HG02571 (cell line): Measurements from ENCODE around the gene OR1B1.
"Not testable (repeated sequence)": the region's sequence is repeated elsewhere in the genome, so short reads cannot be mapped to it uniquely, and the experiment has no call there.

Experiments used
- ATAC-seq: cut with Tn5 transposase; IDR thresholded peaks from one replicate; pipeline ENCODE4 v1.9.1; 2021; ENCODE audit warnings: mild to moderate bottlenecking, moderate library complexity; ENCODE audit not compliant: unreplicated experiment

OR1B1 gene

DNA sequence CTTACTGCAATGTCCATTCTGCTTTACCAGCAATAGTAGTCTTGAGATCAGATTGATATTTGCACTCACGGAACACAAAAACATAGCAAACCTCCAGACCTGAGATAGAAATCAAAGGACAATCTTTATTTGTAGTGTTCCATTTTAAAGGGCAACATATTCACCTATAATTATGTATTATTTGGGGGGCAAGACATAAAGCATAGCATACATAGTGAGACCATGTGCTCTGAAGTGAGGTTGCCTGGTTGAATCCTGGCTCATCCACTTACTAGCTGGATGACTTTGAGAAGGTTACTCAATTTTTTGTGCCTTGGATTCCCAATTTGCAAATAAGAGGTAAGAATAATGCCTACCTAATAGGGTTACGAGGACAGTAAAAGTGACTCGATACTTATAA lies at the start of gene OR1B1:
TSS of gene OR1B1 (minus strand) at position 101 of the 400 bp plus-strand sequence.
- ATAC-seq, result no peak

DNA sequence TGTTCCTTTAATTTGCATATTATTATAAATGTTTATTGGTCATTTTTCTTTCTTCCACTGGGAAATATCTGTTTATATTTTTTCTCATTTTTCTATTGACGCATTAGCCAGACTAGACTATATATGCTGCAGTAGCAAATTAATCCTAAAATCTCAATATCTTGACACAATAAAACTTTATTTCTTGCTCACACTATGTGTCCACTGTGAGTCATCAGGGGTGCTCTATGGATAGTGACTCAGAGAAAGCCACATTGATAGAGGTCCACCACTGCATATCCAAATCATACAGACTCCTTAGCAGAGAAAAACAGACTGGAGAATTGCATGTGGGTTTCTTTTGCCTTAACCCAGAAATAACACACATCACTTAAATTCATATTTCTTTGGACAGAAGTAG lies 38.3 kb upstream of the OR1B1 start:
- no peak for ATAC-seq

DNA sequence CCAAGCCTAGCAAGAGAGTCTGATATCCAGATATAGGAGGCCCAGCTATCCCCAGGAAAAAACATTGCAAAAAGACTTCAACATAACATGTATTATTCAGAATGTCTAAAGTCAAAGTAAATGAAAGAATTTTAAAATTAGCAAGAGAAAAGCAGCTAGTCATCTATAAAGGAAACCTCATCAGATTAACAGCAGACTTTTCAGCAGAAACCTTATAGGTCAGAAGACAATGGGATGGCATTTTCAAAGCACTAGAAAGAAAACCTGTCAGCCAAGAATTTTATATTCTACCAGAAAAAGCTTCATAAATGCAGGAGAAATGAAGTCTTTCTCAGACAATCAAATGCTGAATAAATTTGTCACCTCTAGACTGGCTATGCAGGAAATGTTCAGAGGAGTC lies 27.4 kb upstream of the OR1B1 start:
- ATAC-seq, result no peak

DNA sequence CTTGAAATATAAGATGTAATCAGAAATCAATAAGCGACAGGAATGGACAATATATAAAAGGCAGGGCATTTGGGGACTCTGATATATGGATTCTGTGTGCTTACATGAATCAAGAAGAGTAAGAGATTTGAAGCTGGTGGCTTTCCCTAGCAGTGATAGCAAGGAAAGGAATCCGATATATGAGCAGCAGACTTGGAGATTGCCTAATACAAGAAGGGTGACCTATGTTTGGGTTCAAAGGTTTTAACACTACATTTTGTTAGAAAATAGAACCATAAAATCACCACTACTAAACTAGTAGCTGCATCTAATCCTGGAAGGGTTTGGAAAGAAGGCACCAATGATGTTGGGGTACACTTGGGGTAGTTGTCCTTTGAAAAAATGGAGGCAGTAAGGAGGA lies 15.1 kb upstream of the OR1B1 start:
- no peak for ATAC-seq

DNA sequence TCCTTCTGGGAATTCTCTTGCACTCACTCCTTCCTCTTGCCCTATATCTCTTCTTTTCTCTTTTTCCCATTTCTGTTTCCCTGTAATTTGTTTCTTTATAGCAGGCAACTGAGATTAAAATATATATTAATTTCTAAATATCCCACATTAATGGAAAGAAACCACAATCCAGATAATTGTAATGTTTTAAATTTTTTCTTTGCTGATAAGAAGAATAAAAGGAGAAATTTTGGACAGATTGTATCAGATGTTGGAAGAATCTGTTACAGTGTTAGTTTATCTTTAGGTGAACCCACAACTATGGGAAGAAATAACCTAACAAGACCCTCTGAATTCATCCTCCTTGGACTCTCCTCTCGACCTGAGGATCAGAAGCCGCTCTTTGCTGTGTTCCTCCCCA lies 4.0 kb upstream of the OR1B1 start, which contains the start of gene OR1L1:
TSS of gene OR1L1 (plus strand) at position 301 of the 400 bp plus-strand sequence. CDS start at position 301, 0 bp downstream.
- ATAC-seq, result no peak

DNA sequence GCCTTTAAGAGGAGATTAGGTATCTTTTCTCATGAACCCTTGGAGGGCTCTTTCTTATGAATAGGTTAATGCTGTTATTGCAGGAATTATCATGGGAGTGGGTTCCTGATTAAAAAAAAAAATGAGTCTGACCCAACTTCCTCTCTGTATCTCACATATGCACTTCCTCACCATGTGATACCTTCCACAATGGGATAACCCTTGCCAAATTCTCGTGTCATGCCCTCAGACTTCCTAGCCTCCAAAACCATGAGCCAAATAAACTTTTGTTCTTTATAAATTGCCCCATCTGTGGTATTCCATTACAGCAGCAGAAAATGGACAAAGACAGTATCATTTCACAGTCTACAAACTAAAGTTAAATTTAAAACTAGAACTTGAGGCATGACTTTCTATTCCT lies 1.0 kb downstream of the OR1B1 start:
- no peak for ATAC-seq

DNA sequence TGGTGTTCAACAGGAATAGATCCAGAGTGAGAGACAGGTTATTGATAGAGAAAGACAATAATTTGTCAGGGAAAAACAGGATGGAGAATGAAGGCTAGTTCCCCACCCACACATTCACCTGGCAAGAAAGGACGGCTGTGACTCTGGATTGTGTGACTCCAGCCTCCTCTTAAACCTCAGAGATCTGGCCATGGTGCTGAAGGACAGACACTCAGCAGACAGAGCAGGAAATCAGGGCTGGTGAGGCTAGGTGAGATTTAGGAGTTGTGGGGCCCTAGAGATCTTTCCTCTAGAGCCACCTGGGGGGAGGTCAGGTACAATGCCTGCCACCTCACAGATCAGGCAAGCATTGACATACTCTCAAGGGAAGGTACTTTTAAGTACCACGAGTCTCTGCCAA lies 15.2 kb downstream of the OR1B1 start:
- no peak for ATAC-seq

DNA sequence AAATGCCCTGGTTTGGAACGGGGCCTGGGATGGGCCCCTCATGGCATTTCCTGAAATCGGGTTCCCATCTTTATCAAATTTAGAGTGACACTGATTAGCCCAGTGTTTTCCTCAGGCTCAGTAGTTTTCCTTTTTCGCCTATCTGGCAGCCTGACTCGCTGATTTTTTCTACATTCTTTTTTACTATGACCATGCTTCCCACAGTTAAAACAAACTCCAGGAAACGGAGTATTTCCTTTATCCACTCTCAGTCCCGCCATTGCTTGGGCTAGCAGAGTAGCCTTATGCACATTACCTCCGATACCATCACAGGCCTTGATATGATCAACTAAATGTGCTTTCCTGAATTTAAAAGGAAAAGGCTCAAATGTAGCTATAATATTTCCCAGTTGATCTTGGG lies 37.4 kb downstream of the OR1B1 start:
- ATAC-seq, result no peak

DNA sequence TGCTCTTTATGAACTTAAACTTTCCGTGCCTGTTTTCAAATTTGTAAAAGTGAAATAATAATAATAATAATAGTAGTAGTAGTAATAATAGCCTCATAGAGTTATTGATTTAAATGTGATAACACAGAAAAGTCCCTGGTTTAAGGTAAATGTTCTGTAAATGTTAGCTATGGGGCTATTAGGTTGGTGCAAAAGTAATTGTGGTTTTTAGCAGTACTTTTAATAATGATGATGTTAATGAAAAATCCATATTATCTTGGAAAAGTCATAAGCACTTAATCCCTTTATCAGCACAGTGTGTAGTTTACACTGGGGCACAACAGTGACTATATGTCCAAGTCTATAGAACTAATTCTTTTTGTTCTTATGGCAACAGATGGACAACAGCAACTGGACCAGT lies 43.1 kb downstream of the OR1B1 start, which contains the start of gene OR1Q1:
TSS of gene OR1Q1 (plus strand) at position 377 of the 400 bp plus-strand sequence. CDS start at position 377, 0 bp downstream.
- no peak for ATAC-seq

DNA sequence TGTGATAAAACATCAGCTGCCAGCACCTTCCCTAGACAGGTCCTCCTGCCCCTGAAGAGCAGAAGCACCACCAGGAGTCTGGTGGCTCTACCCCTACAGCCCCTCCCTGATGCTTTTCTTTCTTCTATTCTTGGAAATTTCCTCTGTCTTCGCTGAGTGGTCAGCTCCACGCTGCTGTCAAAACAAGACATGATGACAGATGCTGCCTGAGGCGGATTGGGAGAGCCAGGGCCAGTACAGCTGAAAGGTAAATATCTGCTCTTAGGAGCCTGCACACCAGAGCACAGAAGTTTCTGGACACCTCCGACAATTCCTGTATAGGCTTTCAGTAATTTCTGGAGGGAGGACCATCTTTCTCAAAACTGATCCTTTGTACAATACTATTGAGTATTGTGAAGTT lies 47.6 kb downstream of the OR1B1 start:
- ATAC-seq, result no peak

DNA sequence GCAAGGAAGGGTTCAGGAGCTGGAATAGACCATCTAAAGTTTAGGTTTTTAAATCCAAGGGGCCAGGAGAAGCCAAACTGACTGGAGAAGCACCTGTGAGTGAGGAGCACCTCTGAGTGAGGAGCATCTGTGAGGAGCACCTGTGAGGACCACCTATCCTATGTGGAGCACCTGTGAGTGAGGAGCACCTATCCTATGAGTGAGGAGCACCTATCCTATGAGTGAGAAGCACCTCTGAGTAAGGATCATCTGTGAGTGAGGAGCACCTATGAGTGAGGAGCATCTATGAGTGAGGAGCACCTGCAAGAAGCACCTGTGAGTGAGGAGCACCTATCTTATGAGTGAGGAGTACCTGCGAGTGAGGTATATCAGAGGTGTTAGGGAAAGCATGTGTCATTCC lies 50.8 kb downstream of the OR1B1 start:
- ATAC-seq, result no peak

DNA sequence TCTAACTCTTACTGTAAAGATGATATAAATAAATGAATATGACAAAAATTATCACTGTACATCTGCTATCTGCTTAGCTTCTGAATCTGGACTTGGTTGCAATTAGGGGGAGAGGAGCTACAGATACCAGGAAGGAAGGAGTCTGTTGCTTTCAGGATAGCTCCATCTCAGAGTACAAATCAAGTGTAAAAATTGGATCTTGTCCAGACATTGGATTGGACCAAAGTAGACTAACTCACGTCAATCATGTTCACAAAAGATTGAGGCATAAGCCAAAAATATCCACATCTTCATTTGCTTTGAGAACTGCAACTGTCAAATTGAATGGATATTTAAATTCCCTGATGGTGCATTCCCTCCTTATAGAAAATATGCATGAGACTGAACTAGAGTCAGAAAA lies 51.7 kb downstream of the OR1B1 start:
- ATAC-seq, result no peak

DNA sequence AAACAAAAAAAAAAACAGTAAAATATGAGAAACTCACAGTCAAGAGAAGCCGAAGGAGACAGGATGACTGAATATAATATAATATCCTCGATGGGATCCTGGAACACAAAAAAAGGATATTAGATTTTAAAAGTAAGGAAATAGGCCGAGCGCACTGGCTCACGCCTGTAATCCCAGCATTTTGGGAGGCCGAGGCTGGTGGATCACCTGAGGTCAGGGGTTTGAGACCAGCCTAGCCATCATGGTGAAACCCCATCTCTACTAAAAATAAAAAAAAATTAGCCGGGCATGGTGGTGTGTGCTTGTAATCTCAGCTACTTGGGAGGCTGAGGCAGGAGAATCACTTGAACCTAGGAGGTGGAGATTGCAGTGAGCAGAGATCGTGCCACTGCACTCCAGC lies 74.1 kb downstream of the OR1B1 start, which contains the start of gene OR1L8:
TSS of gene OR1L8 (minus strand) at position 101 of the 400 bp plus-strand sequence. CDS start 14,907 bp downstream, outside the sequence.
- ATAC-seq, result not testable (repeated sequence)

DNA sequence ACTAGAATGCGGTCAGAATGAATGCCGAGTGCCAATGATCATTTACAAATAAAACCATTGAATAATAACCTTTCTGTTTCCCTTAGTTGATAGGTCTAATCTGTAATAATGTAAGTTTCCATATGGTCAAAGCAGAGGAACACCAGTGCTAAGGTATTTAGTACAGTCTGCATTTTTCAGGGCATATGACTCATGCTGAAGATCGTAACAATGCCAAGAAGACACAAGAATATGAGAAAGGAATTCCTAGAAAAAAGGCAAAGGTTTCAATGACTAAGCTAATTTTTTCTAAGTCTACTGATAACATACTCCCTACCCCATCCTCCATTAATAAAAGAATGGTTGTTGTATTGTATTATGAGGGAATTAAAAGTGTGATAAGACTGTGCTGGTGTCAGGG lies 77.1 kb downstream of the OR1B1 start:
- no peak for ATAC-seq

DNA sequence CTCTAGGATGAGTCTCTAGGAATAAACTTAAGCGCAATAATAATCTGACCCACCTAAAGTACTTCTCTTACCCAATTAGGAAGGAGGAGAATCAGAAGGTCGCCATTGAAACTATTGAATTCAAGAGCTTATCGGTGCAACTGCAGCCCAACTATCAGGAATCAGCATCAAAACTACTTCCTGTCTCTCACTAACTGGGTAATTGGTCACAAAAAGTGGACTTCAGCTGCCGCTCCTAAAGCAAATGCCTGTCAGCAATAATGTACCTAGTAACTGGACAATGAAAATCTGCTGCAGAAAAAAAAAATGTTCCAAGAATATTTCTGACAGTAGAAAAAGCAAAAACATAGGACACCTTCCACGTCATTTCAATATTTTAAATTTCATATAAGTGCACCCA lies 77.6 kb downstream of the OR1B1 start:
- ATAC-seq, result no peak
